Endothelial cell of umbilical vein (primary cell): ENCODE data around the gene KATNAL2.

Experiments
- EZH2 ChIP-seq: IDR thresholded peaks from 2 replicates; pipeline ENCODE4 v1.6.1; 2012; ENCODE audit warnings: borderline replicate concordance, low read depth, mild to moderate bottlenecking, moderate library complexity, low read length, inconsistent platforms; ENCODE audit not compliant: severe bottlenecking
- FOS ChIP-seq: IDR thresholded peaks from 2 replicates; pipeline ENCODE4 v1.6.1; 2011; ENCODE audit warnings: mild to moderate bottlenecking, low read length, moderate library complexity, borderline replicate concordance; ENCODE audit not compliant: insufficient read depth
- JUN ChIP-seq: IDR thresholded peaks from 2 replicates; pipeline ENCODE4 v1.6.1; 2011; ENCODE audit warnings: borderline replicate concordance, low read depth; ENCODE audit not compliant: insufficient read length, insufficient read depth
- MYC ChIP-seq: IDR thresholded peaks from one replicate; pipeline ENCODE4 v1.6.1; 2011; ENCODE audit warnings: mild to moderate bottlenecking, low read depth, low read length
- POLR2A ChIP-seq: IDR thresholded peaks from 2 replicates; pipeline ENCODE4 v1.6.1; 2012; ENCODE audit warnings: low read depth, mild to moderate bottlenecking, control low read depth, low read length
- POLR2AphosphoS5 ChIP-seq: IDR thresholded peaks from 2 replicates; pipeline ENCODE4 v1.6.1; 2012; ENCODE audit warnings: low read depth, mild to moderate bottlenecking, control low read depth, low read length, moderate library complexity; ENCODE audit not compliant: insufficient read depth
- TF ChIP-seq, protein P1 (sequence below), 2 donors: IDR thresholded peaks; 1 replicate in 1 of 2; 2 replicates in 1 of 2; pipeline ENCODE4 v1.5.1; 2011; ENCODE audit warnings: low read length in 2 of 2, mild to moderate bottlenecking in 2 of 2, moderate library complexity in 2 of 2, control low read depth in 1 of 2, inconsistent platforms in 1 of 2, low read depth in 1 of 2; ENCODE audit not compliant: insufficient read depth in 1 of 2; ENCODE audit errors: extremely low read depth in 1 of 2

GRCh38 chr18:46942646-46943045 is 25.2 kb downstream of the KATNAL2 start:
- TF ChIP-seq POLR2AphosphoS5, result no peak
- TF ChIP-seq, protein P1, sequence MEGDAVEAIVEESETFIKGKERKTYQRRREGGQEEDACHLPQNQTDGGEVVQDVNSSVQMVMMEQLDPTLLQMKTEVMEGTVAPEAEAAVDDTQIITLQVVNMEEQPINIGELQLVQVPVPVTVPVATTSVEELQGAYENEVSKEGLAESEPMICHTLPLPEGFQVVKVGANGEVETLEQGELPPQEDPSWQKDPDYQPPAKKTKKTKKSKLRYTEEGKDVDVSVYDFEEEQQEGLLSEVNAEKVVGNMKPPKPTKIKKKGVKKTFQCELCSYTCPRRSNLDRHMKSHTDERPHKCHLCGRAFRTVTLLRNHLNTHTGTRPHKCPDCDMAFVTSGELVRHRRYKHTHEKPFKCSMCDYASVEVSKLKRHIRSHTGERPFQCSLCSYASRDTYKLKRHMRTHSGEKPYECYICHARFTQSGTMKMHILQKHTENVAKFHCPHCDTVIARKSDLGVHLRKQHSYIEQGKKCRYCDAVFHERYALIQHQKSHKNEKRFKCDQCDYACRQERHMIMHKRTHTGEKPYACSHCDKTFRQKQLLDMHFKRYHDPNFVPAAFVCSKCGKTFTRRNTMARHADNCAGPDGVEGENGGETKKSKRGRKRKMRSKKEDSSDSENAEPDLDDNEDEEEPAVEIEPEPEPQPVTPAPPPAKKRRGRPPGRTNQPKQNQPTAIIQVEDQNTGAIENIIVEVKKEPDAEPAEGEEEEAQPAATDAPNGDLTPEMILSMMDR (IDR thresholded peaks at IDR 0.05; ENCODE audit: extremely low read depth in 1 of 2, insufficient read depth in 1 of 2, low read depth in 1 of 2, low read length in 2 of 2), result no peak
- TF ChIP-seq FOS, result no peak
- TF ChIP-seq POLR2A, result no peak
- no peak for TF ChIP-seq EZH2
- TF ChIP-seq JUN, result no peak
- no peak for TF ChIP-seq MYC
